Fibroblast of peridontal ligament (primary cell): Measurements from ENCODE around the gene WDR47.
"Not testable (repeated sequence)": the region's sequence is repeated elsewhere in the genome, so short reads cannot be mapped to it uniquely, and the experiment has no call there.

Source experiments
- DNase-seq: peaks from one replicate; pipeline ENCODE4 v3.0.0-alpha.2; 2010; ENCODE audit errors: extremely low read depth

WDR47 gene

DNA sequence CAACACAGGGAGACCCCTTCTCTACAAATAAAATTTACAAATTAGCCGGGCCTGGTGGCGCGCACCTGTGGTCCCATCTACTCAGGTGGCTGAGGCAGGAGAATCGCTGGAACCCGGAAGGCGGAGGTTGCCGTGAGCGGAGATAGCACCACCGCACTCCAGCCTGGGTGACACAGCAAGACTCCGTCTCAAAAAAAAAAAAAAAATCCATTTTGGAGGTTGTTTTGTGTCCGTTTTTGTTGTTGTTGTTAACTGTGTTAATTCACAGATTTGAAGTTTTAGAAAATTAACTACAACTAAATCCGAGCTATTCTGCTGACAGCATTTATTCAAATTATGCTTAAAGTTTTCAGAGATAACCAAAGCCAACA is 79.2 kb downstream of the WDR47 start:
- no peak for DNase-seq

- DNase-seq: no peak
Observed at GRCh38 chr1:108961752-108962486, 80.0 kb downstream of the WDR47 start.

GRCh38 chr1:108961198-108961597 is 80.7 kb downstream of the WDR47 start:
- DNase-seq: no peak

DNA sequence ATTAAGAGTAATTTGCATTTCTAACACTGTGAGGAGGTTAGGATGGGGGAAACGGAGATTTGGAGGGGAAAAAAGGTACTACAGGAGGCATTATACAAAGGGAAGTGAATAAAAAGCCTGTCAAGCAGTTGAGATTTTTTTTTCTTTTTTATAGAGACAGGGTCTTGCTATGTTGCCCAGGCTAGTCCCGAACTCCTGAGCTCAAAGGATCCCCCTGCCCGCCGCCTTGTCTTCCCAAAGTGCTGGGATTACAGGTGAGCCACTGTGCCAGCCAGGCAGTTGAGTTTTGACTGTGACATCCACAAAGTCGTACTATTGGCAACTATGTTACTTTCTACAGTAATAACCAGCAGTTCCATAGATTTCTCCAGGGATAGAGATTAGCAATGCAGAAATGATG is 81.2 kb downstream of the WDR47 start:
- no peak for DNase-seq

GRCh38 chr1:108957888-108958287 is 84.0 kb downstream of the WDR47 start:
- DNase-seq: no peak

DNA sequence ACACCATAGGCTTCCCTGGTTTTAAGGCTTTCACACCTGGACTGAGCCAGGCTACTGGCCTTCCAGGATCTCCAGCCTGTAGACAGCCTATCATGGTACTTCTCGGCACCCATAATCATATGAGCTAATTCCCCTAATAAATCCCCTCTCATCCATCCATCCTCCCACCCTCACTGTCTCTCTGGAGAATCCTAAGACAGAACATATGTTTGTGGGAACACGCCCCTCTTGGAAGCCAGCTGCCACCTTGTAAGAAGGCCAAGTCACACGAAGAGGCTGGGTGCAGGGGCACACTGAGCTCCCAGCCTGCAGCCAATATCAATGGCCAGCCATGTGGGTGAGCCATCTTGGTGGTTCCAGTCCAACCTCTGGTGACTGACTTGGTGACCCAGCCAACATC is 86.0 kb downstream of the WDR47 start:
- no peak for DNase-seq

DNA sequence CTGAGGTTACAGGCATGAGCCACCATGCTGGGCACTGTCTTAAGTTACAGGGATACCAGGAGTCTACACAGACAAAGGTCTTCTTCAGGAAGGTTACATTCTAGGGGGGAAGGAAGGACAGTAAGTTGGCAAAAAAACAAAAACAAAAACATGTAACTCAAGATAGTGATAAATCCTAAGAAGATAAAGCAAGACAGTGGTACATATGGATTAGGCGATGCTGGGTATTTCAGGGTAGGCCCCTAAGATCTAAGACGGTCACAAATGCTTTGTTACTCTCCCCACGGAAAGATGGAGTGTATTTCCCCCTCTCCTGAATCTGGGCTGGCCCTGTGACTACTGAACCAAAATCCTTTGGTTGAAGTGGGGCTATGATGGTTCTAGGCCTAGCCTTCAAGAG is 86.8 kb downstream of the WDR47 start:
- no peak for DNase-seq

- DNase-seq: no peak
Observed at GRCh38 chr1:108953452-108953851, 88.5 kb downstream of the WDR47 start.

GRCh38 chr1:108951242-108951641 is 90.7 kb downstream of the WDR47 start:
- DNase-seq: no peak

DNA sequence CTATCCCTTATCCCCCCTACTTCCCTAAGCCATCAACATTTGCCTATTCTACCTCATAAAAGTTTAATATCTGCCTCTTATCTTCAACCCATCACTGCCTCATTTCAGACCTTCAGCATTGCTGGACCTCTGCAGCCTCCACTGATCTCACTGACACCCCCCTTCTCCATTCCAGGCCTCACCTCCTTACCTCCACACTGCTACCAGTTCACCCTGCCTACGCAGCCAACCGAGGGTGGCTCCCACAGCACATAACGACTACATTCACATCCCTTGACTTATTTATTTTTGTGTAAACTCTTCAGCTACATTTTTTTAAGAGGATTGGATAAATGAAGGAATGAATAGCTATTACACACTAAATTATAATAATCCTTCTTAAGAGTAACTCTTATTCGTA is 92.9 kb downstream of the WDR47 start:
- no peak for DNase-seq

- peak; percentile 24 for DNase-seq
Observed at GRCh38 chr1:108947871-108948525, 93.9 kb downstream of the WDR47 start.

DNA sequence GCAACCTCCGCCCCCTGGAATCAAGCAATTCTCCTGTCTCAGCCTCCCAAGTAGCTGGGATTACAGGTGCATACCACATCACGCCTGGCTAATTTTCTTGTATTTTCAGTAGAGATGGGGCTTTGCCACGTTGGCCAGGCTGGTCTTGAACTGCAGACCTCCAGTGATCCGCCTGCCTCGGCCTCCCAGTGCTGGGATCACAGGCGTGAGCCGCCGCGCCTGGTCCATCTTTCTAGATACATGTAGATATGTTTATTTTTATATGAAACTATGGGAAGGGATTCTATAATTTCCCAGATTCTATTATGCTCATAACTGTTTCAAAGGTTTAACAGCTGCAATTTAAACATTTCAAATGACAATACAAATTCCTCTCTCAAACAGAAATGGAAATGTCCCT is 105.7 kb downstream of the WDR47 start:
- no peak for DNase-seq

GRCh38 chr1:108933944-108934343 is 108.0 kb downstream of the WDR47 start:
- DNase-seq: no peak

DNA sequence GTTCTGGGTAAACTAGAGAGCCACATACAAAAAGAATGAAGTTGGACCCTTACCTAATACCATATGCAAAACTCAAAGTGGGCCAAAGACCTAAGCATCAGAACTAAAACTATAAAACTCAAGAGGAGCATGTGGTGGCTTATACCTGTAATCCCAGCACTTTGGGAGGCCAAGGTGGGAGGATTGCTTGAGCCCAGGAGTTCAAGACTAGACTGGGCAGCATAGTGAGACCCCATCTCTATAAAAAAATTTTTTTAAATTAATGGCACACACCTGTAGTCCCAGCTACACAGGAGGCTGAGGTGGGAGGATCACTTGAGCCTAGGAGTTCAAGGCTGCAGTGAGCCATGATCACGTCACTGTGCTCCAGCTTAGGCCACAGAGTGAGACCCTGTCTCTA is 114.3 kb downstream of the WDR47 start:
- DNase-seq: not testable (repeated sequence)

DNA sequence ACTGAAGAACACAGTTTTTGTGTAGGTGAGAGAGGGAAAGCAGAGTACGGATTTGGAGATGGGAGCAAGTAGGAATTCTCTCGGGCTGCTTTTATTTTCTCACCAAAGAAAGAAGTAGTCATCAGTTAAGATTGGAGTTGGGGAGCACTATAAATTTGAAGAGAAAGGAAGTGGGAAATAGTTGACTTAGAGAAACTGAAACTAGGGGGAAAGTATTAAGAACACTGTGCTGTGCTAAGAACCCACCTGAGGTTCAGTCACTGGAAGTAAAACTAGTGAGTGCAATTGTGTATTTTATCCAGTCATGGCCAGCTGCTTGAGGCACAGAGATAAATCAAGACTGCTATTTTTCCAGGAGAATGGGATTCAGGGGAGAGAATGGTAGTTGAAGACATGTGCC is 116.0 kb downstream of the WDR47 start:
- DNase-seq: no peak
